ENCODE data around the gene RXRG.

The RXRG gene

DNA sequence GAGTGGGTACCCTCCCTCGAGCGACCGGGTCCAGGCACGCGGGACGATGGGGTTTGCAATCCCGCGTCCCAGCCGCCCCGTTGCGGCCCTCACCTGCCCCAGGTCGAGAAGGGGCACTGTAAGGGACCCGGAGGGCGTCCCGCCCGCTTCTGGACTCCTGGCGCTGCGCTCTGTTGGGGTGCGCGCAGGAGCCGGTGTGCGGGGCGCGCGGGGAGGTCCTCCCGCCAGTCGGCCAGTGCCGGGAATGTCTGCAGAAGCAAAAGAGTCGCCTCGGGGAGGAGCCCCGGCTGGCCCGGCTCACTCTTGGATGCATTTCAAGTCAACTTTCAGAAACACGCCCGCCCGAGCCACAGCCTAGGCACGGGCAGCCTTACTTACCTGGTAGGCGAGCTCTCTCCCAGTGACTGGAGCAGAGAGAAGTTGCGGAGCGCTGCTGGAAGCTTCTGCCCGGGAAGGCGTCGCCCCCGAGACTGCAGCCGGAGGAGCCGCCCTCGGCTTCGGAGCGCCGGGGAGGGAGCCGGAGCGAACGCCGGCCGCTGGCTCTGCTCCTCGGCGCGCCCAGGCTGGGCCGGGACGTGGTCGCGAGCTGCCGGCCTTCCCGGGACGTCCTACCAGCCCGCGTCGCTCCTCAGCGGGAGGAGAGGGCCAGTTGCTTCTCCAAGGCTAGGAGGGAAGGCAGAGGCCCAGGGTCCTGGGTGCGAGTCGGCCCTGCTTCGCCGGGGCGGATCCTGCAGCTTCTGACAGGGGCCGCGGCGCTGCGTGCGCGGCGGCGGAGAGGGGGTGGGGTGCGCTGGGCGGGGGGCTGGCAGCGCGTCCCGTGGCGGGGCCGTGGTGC, 88.7 kb downstream of the RXRG start, which contains the start of gene LMX1A:
TSS of gene LMX1A (minus strand) at position 739 of the 835 bp plus-strand sequence. CDS start 1,156 bp downstream, outside the sequence.
- no peaks in the 10 kb centered on the region for H3K36me3 ChIP-seq (ENCODE audit: insufficient read depth, insufficient read length, low read length)
- DNase-seq (ENCODE audit: low read depth, low spot score), result no peak
- peaks cover 95% of the 10 kb centered on the region for H3K27me3 ChIP-seq (ENCODE audit: insufficient read depth, insufficient read length)
- no peaks in the 10 kb centered on the region for H3K9me3 ChIP-seq (ENCODE audit: insufficient read depth, low read length)
- H3K4me3 ChIP-seq (ENCODE audit: insufficient read length, low read depth), result peak within 1 kb of the TSS; percentile 50
- TF ChIP-seq ZNF274 (IDR thresholded peaks at IDR 0.05; ENCODE audit: low read depth, low read length) (no peak), SUZ12 (IDR thresholded peaks at IDR 0.05; ENCODE audit: extremely low read depth, insufficient read depth, insufficient read length) (no peak), YY1 (IDR thresholded peaks at IDR 0.05; ENCODE audit: insufficient read depth, insufficient read length) (no peak)
- peak within 1 kb of the TSS; percentile 65 for H3K9ac ChIP-seq (ENCODE audit: insufficient read length, low read depth)
- peaks cover 16% of the 10 kb centered on the region for H3K4me1 ChIP-seq (ENCODE audit: insufficient read depth, insufficient read length)

DNA sequence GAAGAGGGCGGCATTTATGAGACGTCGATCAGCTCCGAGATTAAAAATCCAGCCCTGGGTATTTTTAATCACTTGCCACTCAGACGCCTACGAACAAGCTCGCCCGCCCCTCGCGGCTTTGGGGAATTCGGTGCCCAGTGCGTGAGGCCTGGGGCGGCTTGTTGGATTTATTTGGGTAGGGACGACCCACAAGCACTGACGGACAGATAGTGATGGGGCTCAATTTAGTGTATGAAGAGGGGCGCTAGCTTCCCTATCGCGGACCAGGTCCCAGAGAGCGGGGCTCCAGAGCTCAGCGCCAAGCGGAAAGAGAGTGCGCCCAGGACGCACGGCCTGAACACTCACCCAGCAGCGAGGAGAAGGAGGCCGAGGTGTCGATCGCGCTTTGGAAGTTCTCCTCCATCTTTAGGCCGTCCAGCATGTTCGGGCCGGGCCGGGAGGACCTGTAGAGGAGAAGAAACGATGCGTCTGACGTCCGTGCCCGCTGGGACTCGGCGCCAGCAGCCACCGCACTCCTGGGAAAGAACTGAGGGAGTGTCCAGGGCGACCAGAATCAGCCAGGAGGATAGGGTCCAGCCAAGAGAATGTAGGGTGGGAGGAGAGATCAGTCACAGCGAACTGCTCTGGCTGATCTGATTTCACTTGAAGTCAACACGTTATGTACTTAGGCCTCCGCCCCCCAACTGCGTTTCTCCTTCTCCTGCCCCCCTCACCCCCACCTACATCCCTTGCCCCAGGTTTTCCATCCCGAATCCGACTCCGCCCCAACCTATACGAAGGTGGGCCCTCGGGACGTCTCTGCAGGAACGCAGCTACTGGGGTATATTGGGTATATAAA, 89.6 kb downstream of the RXRG start:
- Histone ChIP-seq H3K9ac (ENCODE audit: insufficient read length, low read depth) (peak overlapping the region; percentile 65), H3K27me3 (ENCODE audit: insufficient read depth, insufficient read length) (peaks cover 93% of the 10 kb centered on the region), H3K4me1 (ENCODE audit: insufficient read depth, insufficient read length) (peaks cover 16% of the 10 kb centered on the region), H3K36me3 (ENCODE audit: insufficient read depth, insufficient read length, low read length) (no peaks in the 10 kb centered on the region), H3K4me3 (ENCODE audit: insufficient read length, low read depth) (peak overlapping the region; percentile 50), H3K9me3 (ENCODE audit: insufficient read depth, low read length) (peaks cover 1% of the 10 kb centered on the region)
- TF ChIP-seq SUZ12 (IDR thresholded peaks at IDR 0.05; ENCODE audit: extremely low read depth, insufficient read depth, insufficient read length) (peak; percentile 98), ZNF274 (IDR thresholded peaks at IDR 0.05; ENCODE audit: low read depth, low read length) (no peak), YY1 (IDR thresholded peaks at IDR 0.05; ENCODE audit: insufficient read depth, insufficient read length) (no peak)
- DNase-seq (ENCODE audit: low read depth, low spot score), result no peak

DNA sequence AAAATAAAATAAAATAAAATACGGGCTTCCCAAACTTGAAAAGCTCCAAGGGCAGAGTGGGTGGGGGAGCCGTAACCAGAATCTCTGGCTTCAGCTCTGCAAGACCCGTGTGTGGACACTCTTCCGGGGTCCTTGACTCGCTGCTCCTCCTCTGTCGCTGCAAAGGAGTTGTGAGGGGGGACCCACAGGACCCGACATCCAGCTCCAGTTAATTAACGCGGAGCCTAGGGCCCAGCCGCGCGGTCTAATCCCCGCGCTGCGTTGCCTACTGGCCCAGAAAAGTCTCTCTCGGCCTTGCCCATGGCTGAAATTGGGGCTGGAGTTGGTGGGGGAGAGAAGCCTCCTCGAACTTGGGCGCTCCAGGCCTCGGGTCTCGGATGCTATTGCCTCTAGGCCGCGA, 90.2 kb downstream of the RXRG start:
- TF ChIP-seq ZNF274 (IDR thresholded peaks at IDR 0.05; ENCODE audit: low read depth, low read length) (no peak), YY1 (IDR thresholded peaks at IDR 0.05; ENCODE audit: insufficient read depth, insufficient read length) (no peak), SUZ12 (IDR thresholded peaks at IDR 0.05; ENCODE audit: extremely low read depth, insufficient read depth, insufficient read length) (peak; percentile 81)
- H3K36me3 ChIP-seq (ENCODE audit: insufficient read depth, insufficient read length, low read length), result no peaks in the 10 kb centered on the region
- peak overlapping the region; percentile 50 for H3K4me3 ChIP-seq (ENCODE audit: insufficient read length, low read depth)
- peaks cover 5% of the 10 kb centered on the region for H3K9me3 ChIP-seq (ENCODE audit: insufficient read depth, low read length)
- H3K9ac ChIP-seq (ENCODE audit: insufficient read length, low read depth), result no peak overlapping the region
- peaks cover 16% of the 10 kb centered on the region for H3K4me1 ChIP-seq (ENCODE audit: insufficient read depth, insufficient read length)
- DNase-seq (ENCODE audit: low read depth, low spot score), result no peak
- H3K27me3 ChIP-seq (ENCODE audit: insufficient read depth, insufficient read length), result peaks cover 93% of the 10 kb centered on the region

DNA sequence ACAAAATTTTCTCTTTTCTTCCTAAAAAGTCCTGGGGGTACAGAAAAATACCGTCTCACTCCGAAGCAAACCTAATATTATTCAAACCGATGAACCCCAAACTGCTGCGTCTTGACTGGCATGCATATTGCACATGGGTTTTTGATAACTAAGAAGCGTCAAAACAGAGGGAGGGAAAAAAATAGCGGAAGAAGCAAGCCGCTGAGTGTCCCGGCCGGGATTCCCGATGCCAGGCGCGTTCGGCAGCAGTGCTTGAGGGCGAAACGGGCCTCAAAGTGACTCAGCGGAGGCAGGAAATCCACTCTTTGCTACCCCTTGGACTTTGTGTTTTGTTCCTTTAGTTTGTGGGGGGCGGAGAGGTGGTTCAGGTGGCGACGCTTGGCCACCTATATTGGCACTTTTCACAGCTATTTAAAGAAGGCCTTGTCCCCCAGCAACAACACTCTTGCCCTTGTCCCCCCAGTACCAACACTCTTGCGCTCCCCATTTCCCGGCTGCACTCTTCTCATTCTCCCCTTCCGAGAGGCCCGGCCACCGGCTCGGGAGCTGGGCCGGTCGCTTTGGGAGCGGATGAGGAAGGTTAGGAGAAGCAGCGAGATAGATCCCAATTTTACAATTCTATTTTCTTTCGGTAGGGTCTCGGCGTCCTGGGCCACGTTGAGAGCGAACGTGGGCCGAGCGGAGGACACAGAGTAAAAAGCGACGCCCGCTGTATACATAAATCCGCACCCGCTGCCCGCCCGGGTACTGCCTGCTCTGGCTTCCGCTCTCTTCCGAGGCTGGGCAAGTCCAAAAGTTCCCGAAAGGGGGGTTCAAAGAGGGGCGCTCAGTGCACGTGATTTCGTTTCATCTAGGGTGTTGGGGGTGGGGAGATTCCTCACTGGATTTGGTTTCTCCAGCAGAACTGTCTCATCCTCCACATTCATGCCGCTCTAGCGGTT, 90.9 kb downstream of the RXRG start:
- Histone ChIP-seq H3K4me3 (ENCODE audit: insufficient read length, low read depth) (peak overlapping the region; percentile 20), H3K4me1 (ENCODE audit: insufficient read depth, insufficient read length) (peaks cover 16% of the 10 kb centered on the region), H3K27me3 (ENCODE audit: insufficient read depth, insufficient read length) (peaks cover 90% of the 10 kb centered on the region), H3K36me3 (ENCODE audit: insufficient read depth, insufficient read length, low read length) (no peaks in the 10 kb centered on the region), H3K9me3 (ENCODE audit: insufficient read depth, low read length) (peaks cover 5% of the 10 kb centered on the region), H3K9ac (ENCODE audit: insufficient read length, low read depth) (peak overlapping the region; percentile 22)
- no peak for DNase-seq (ENCODE audit: low read depth, low spot score)
- peak; percentile 18 for TF ChIP-seq SUZ12 (IDR thresholded peaks at IDR 0.05; ENCODE audit: extremely low read depth, insufficient read depth, insufficient read length)
- TF ChIP-seq YY1 (IDR thresholded peaks at IDR 0.05; ENCODE audit: insufficient read depth, insufficient read length), result no peak

DNA sequence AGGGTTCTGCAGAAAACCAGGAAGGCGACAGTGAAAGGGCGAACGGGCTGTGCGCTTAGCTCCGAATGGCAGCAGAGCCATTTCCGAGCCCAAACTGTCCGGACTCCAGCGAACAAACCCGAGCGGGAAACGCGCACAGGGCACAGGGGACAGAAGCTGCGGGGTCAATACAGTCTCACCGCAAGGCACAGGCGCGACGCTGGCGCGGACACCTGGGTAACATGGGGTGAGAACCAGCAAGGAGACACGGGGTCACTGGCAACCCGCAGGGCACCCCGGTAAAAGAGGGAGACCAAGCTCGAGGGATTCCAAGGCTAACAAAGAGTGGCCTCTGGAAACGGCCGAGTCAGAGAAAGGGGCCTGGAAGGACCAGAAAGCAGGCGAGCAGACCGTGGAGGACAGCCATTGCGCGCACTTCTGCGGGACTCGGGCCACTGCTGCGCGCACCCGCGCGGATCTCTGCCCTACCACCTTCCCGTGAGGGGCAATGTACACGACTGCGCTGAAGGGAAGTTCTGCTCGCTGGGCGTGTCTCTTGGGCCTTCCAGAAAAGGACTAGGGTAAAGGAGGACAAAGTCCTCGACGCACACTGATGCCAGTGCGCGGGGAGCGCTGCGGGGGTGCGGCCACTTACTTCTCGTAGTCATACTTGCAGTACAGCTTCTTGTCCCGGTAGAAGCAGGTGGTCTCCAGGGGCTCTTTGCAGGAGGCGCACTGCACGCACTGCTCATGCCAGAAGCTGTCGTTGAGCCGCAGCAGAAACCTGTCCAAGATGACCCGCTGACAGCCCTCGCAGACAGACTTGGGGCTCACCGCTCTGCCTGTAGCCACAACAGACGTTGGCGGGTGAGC, 92.3 kb downstream of the RXRG start:
- Histone ChIP-seq H3K9me3 (ENCODE audit: insufficient read depth, low read length) (peaks cover 5% of the 10 kb centered on the region), H3K4me1 (ENCODE audit: insufficient read depth, insufficient read length) (peaks cover 16% of the 10 kb centered on the region), H3K27me3 (ENCODE audit: insufficient read depth, insufficient read length) (peaks cover 85% of the 10 kb centered on the region), H3K36me3 (ENCODE audit: insufficient read depth, insufficient read length, low read length) (no peaks in the 10 kb centered on the region), H3K9ac (ENCODE audit: insufficient read length, low read depth) (peak overlapping the region; percentile 66), H3K4me3 (ENCODE audit: insufficient read length, low read depth) (peak overlapping the region; percentile 48)
- TF ChIP-seq SUZ12 (IDR thresholded peaks at IDR 0.05; ENCODE audit: extremely low read depth, insufficient read depth, insufficient read length) (peak; percentile 100), YY1 (IDR thresholded peaks at IDR 0.05; ENCODE audit: insufficient read depth, insufficient read length) (no peak)
- DNase-seq (ENCODE audit: low read depth, low spot score), result no peak

DNA sequence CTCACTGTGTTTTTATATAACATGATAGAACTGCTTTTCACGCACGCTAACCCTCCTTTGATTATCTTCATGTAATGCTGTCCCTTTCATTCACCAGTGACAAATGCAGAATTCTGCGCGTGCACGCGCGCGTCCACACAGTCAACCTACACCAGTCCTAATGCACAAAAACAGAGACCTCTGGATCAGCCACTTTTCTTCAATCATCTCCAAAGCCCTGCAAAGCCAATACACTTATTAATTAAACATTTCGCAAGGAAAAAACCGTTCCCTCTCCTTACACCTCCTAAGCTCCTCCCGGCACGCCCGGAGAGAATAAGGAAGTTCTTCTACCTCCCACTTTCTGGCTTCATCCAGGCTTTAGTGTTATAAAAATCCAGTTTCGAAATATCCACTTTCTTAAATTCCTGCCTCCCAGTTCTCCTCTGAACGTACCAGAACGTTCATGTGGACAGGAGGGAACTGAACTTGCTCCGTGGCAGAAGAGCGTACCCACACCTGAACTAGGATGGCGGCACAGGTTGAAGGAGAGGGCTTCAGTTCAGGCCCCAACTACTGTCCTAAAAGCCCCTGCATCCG, 93.0 kb downstream of the RXRG start:
- H3K36me3 ChIP-seq (ENCODE audit: insufficient read depth, insufficient read length, low read length), result no peaks in the 10 kb centered on the region
- H3K9ac ChIP-seq (ENCODE audit: insufficient read length, low read depth), result peak overlapping the region; percentile 66
- peaks cover 16% of the 10 kb centered on the region for H3K4me1 ChIP-seq (ENCODE audit: insufficient read depth, insufficient read length)
- peak overlapping the region; percentile 48 for H3K4me3 ChIP-seq (ENCODE audit: insufficient read length, low read depth)
- peaks cover 81% of the 10 kb centered on the region for H3K27me3 ChIP-seq (ENCODE audit: insufficient read depth, insufficient read length)
- peaks cover 5% of the 10 kb centered on the region for H3K9me3 ChIP-seq (ENCODE audit: insufficient read depth, low read length)
- TF ChIP-seq ZNF274 (IDR thresholded peaks at IDR 0.05; ENCODE audit: low read depth, low read length), result no peak
- no peak for TF ChIP-seq SUZ12 (IDR thresholded peaks at IDR 0.05; ENCODE audit: extremely low read depth, insufficient read depth, insufficient read length)
- TF ChIP-seq YY1 (IDR thresholded peaks at IDR 0.05; ENCODE audit: insufficient read depth, insufficient read length), result no peak
- DNase-seq (ENCODE audit: low read depth, low spot score), result no peak
